Thyroid gland (tissue), 4 donors: ENCODE results near the gene ARHGAP10. TPM values are rescaled to one million over a fixed set of nuclear protein-coding genes. Genes with fewer than 3 reads are reported as not detected.

Experiments
- DNase-seq, 2 donors: peaks; one replicate each; pipeline ENCODE4 v3.0.0-alpha.2; 2019
- H3K27ac ChIP-seq, 3 donors: fragments of 200-600 bp; sonication (generic); 1 replicate in 2 of 3; 2 replicates in 1 of 3; pipeline ENCODE4 v1.5.1; 2016 to 2019; ENCODE audit warnings: mild to moderate bottlenecking in 1 of 3, moderate library complexity in 1 of 3
- H3K27me3 ChIP-seq: fragments of 200-600 bp; sonication (generic); one replicate; pipeline ENCODE4 v1.5.1; 2019
- H3K36me3 ChIP-seq, 2 donors: fragments of 200-600 bp; sonication (generic); one replicate each; pipeline ENCODE4 v1.5.1; 2016 to 2019
- H3K4me1 ChIP-seq, 2 donors: fragments of 200-600 bp; sonication (generic); one replicate each; pipeline ENCODE4 v1.5.1; 2017 to 2019
- H3K4me3 ChIP-seq, 3 donors: fragments of 200-600 bp; sonication (generic); replicated peaks in 1 of 3; 1 replicate in 2 of 3; 2 replicates in 1 of 3; pipeline ENCODE4 v1.5.1; 2016; ENCODE audit warnings: mild to moderate bottlenecking in 1 of 3
- H3K9me3 ChIP-seq: fragments of 200-600 bp; sonication (generic); one replicate; pipeline ENCODE4 v1.5.1; 2017
- POLR2A ChIP-seq, 2 donors: fragments of 450-650 bp; IDR thresholded peaks; one replicate each; pipeline ENCODE4 v1.6.1; 2017; ENCODE audit warnings: antibody characterized with exemption in 2 of 2, mild to moderate bottlenecking in 2 of 2, moderate library complexity in 1 of 2
- WGBS, 2 donors: methylation state at CpG; one replicate each; pipeline ENCODE4 v1.1.5; 2017; 5-methylcytosine and 5-hydroxymethylcytosine counted together
- intact Hi-C: fragments of 100-400 bp; cut with DNase I; formaldehyde crosslinking; loops from one replicate; pipeline ENCODE4 v1.15.1; 2023
- total RNA-seq, 4 donors: library from RNA; depleted of rRNA; stranded (reverse); fragments of >200 nt; gene quantifications; one replicate each; pipeline ENCODE4 v1.2.3, GENCODE V29; 2016
- TF ChIP-seq, protein P1 (sequence below), 6 experiments: fragments of 200-600 bp in 3 of 6; fragments of 450-650 bp in 3 of 6; sonication (generic) in 3 of 6; IDR thresholded peaks; one replicate each; pipeline ENCODE4 v1.5.1; 2016 to 2019; ENCODE audit warnings: antibody characterized with exemption in 6 of 6, mild to moderate bottlenecking in 2 of 6, inconsistent platforms in 1 of 6, moderate library complexity in 1 of 6

Gene ARHGAP10
- total RNA-seq, 4 donors from 2014 or later, result 39.5 to 78.4 (median 42.0) TPM

DNA sequence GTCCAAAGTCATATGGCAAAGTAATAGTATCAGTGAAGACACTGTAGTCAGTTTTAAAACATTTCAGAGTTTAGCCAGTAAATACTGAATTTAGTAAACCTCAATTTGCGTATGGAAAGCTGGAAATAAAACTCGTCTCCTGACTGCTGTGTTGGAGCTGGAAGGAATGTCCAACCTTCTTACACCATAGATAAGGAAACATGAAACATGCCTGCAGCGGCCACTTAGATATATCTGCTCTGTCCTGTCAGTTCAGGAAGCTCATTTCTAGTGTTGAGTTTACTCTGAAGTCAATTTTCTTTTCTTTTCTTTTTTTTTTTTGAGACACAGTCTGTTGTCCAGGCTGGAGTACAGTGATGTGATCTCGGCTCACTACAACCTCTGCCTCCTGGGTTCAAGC lies 21.2 kb downstream of the ARHGAP10 start:
- TF ChIP-seq, protein P1, sequence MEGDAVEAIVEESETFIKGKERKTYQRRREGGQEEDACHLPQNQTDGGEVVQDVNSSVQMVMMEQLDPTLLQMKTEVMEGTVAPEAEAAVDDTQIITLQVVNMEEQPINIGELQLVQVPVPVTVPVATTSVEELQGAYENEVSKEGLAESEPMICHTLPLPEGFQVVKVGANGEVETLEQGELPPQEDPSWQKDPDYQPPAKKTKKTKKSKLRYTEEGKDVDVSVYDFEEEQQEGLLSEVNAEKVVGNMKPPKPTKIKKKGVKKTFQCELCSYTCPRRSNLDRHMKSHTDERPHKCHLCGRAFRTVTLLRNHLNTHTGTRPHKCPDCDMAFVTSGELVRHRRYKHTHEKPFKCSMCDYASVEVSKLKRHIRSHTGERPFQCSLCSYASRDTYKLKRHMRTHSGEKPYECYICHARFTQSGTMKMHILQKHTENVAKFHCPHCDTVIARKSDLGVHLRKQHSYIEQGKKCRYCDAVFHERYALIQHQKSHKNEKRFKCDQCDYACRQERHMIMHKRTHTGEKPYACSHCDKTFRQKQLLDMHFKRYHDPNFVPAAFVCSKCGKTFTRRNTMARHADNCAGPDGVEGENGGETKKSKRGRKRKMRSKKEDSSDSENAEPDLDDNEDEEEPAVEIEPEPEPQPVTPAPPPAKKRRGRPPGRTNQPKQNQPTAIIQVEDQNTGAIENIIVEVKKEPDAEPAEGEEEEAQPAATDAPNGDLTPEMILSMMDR (IDR thresholded peaks at IDR 0.05), result no peak
- TF ChIP-seq POLR2A (IDR thresholded peaks at IDR 0.05), result no peak
- no peaks in the 10 kb centered on the region for H3K36me3 ChIP-seq
- H3K27me3 ChIP-seq, result no peaks in the 10 kb centered on the region
- intact Hi-C loops, result no loop called here
- H3K4me3 ChIP-seq, result no peak overlapping the region
- no peak for DNase-seq
- WGBS, 2 donors, result 92 to 93% methylated on average over 4 of the region's 4 CpGs
- H3K4me1 ChIP-seq, result peaks cover 28 to 38% of the 10 kb centered on the region in 2 donors
- H3K9me3 ChIP-seq, result no peaks in the 10 kb centered on the region
- no peak overlapping the region for H3K27ac ChIP-seq

- intact Hi-C loops, result no loop called here
- TF ChIP-seq, protein P1 (IDR thresholded peaks at IDR 0.05), result no peak
- TF ChIP-seq POLR2A (IDR thresholded peaks at IDR 0.05), result no peak
- H3K36me3 ChIP-seq, result no peaks in the 10 kb centered on the region
- no peak overlapping the region for H3K27ac ChIP-seq
- H3K9me3 ChIP-seq, result no peaks in the 10 kb centered on the region
- WGBS, 2 donors, result 74% methylated on average over 3 of the region's 3 CpGs
- no peaks in the 10 kb centered on the region for H3K27me3 ChIP-seq
- peaks cover 25 to 36% of the 10 kb centered on the region in 2 donors for H3K4me1 ChIP-seq
- H3K4me3 ChIP-seq, result no peak overlapping the region
- DNase-seq, result no peak
These were observed 22.2 kb downstream of the ARHGAP10 start for GRCh38 chr4:147754037-147754445.

GRCh38 chr4:147755561-147756295 lies 23.8 kb downstream of the ARHGAP10 start:
- H3K27me3 ChIP-seq, result no peaks in the 10 kb centered on the region
- H3K36me3 ChIP-seq, result no peaks in the 10 kb centered on the region
- DNase-seq, result no peak
- H3K4me1 ChIP-seq, result peaks cover 8 to 26% of the 10 kb centered on the region in 2 donors
- intact Hi-C loops, result no loop called here
- no peak for TF ChIP-seq POLR2A (IDR thresholded peaks at IDR 0.05)
- TF ChIP-seq, protein P1 (IDR thresholded peaks at IDR 0.05), result no peak
- peak overlapping the region in 1 of 3 donors; percentile 33 for H3K27ac ChIP-seq
- WGBS, 2 donors, result 65 to 77% methylated on average over 3 of the region's 3 CpGs
- no peak overlapping the region for H3K4me3 ChIP-seq
- no peaks in the 10 kb centered on the region for H3K9me3 ChIP-seq

GRCh38 chr4:147756417-147756816 lies 24.5 kb downstream of the ARHGAP10 start:
- H3K4me1 ChIP-seq, result peaks cover 11 to 27% of the 10 kb centered on the region in 2 donors
- H3K9me3 ChIP-seq, result no peaks in the 10 kb centered on the region
- H3K36me3 ChIP-seq, result no peaks in the 10 kb centered on the region
- no peak overlapping the region for H3K27ac ChIP-seq
- WGBS, 2 donors, result 81 to 91% methylated on average over 1 of the region's 1 CpG
- intact Hi-C loops, result no loop called here
- H3K4me3 ChIP-seq, result no peak overlapping the region
- TF ChIP-seq POLR2A (IDR thresholded peaks at IDR 0.05), result no peak
- TF ChIP-seq, protein P1 (IDR thresholded peaks at IDR 0.05), result no peak
- no peaks in the 10 kb centered on the region for H3K27me3 ChIP-seq
- no peak for DNase-seq

DNA sequence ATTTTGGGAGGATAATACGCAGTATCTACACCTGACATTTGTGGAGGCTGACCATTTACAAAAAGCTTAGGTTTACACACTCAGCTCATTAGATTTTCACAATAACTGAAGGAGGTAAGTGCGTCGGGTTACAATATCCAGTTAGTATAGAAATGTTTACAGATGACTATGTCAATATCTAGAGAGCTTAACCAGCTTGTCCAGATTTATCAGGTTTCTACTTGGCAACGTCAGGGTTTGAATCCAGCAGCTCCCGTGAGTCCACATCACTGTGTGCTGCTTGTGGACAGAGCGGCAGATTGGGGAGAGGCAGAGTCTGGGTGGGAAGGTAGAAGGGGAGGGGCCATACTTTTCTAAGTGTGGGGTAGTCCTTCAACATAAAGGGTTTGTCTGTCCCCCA lies 28.3 kb downstream of the ARHGAP10 start:
- TF ChIP-seq POLR2A (IDR thresholded peaks at IDR 0.05), result no peak
- TF ChIP-seq, protein P1 (IDR thresholded peaks at IDR 0.05), result no peak
- whole genome bisulfite sequencing, 2 donors, result 87 to 90% methylated on average over 6 of the region's 6 CpGs
- H3K9me3 ChIP-seq, result no peaks in the 10 kb centered on the region
- DNase-seq, result no peak
- intact Hi-C loops, result no loop called here
- no peaks in the 10 kb centered on the region for H3K36me3 ChIP-seq
- peak overlapping the region in 1 of 3 donors; percentile 30 for H3K27ac ChIP-seq
- peaks cover 16 to 33% of the 10 kb centered on the region in 2 donors for H3K4me1 ChIP-seq
- no peaks in the 10 kb centered on the region for H3K27me3 ChIP-seq
- H3K4me3 ChIP-seq, result no peak overlapping the region
